NCI-H524 treated with DMSO at 0.1 percent for 48 hours (cell line): ENCODE measurements around the gene CLEC16A.
A peak's percentile ranks its signal among the peaks of the same experiment; 100 is the strongest.

ENCODE experiments used
- DNase-seq: peaks from one replicate; lab custom pipeline; 2025; lab: John Stamatoyannopoulos, UW

The CLEC16A gene

GRCh38 chr16:11180489-11180888 is 236.1 kb downstream of the CLEC16A start:
- DNase-seq, result no peak

- DNase-seq, result no peak
Measured at GRCh38 chr16:11181242-11181898, 237.0 kb downstream of the CLEC16A start.

GRCh38 chr16:11181899-11182279 is 237.5 kb downstream of the CLEC16A start:
- DNase-seq, result no peak

- no peak for DNase-seq
Measured at GRCh38 chr16:11182411-11182810, 238.0 kb downstream of the CLEC16A start.

- no peak for DNase-seq
Measured at GRCh38 chr16:11183035-11183812, 238.9 kb downstream of the CLEC16A start.

- no peak for DNase-seq
Measured at GRCh38 chr16:11183951-11184350, 239.6 kb downstream of the CLEC16A start.

GRCh38 chr16:11187522-11188023 is 243.2 kb downstream of the CLEC16A start:
- no peak for DNase-seq

- DNase-seq, result no peak
Measured at GRCh38 chr16:11188801-11189740, 244.7 kb downstream of the CLEC16A start.

- peak; percentile 75 for DNase-seq
Measured at GRCh38 chr16:11190588-11191560, 246.5 kb downstream of the CLEC16A start.

- no peak for DNase-seq
Measured at GRCh38 chr16:11191665-11192064, 247.3 kb downstream of the CLEC16A start.

- DNase-seq, result no peak
Measured at GRCh38 chr16:11193494-11193893, 249.1 kb downstream of the CLEC16A start.

- no peak for DNase-seq
Measured at GRCh38 chr16:11194913-11195312, 250.5 kb downstream of the CLEC16A start.

GRCh38 chr16:11196286-11196828 is 252.0 kb downstream of the CLEC16A start:
- DNase-seq, result no peak

GRCh38 chr16:11198375-11198774 is 254.0 kb downstream of the CLEC16A start:
- no peak for DNase-seq

GRCh38 chr16:11198828-11199227 is 254.5 kb downstream of the CLEC16A start:
- peak; percentile 14 for DNase-seq

GRCh38 chr16:11200592-11200991 is 256.2 kb downstream of the CLEC16A start:
- DNase-seq, result no peak

- DNase-seq, result no peak
Measured at GRCh38 chr16:11201498-11202259, 257.3 kb downstream of the CLEC16A start.

- DNase-seq, result no peak
Measured at GRCh38 chr16:11202260-11203091, 258.1 kb downstream of the CLEC16A start.

GRCh38 chr16:11203111-11203623 is 258.8 kb downstream of the CLEC16A start:
- no peak for DNase-seq
